ENCODE data around the gene SLC9A3. TPM values are rescaled to one million over a fixed set of nuclear protein-coding genes. Genes with fewer than 3 reads are reported as not detected.

The SLC9A3 gene
- polyA plus RNA-seq, 3 donors: 0.31 to 0.42 (median 0.36) TPM

DNA sequence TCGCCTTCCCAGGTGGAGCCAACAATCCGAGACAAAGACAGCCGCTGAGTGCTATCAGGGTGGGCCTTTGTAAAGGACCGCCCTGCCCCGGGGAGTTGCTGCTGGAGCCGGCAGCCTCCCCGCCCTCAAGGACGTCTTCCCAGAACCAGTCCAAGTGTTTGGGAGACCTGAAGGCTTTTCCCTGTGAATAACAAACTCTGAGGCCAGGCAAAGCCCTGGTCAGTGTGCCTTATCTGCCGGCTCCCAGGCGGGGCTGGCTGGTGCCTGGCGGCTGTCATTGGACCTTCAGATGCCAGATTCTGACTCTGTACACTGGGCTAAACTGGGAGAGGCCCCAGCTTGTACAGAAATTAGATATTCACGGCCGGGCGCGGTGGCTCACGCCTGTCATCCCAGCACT lies 2.1 kb downstream of the SLC9A3 start:
- H3K4me1 ChIP-seq (ENCODE audit: control insufficient read depth in 1 of 2, insufficient read depth in 2 of 2, low read length in 2 of 2): no peaks in the 10 kb centered on the region
- no peak overlapping the region for H3K4me3 ChIP-seq (replicated peaks in 1 of 3; ENCODE audit: low read depth in 2 of 3, low read length in 3 of 3)
- no peak for TF ChIP-seq CTCF (IDR thresholded peaks at IDR 0.05)
- H4K20me1 ChIP-seq (ENCODE audit: insufficient read depth, low read length): no peaks in the 10 kb centered on the region
- H3K27ac ChIP-seq (ENCODE audit: low read depth in 1 of 2, low read length in 2 of 2): no peak overlapping the region
- no peak for DNase-seq
- WGBS (ENCODE audit: insufficient coverage): 89% methylated on average over 16 of the region's 16 CpGs
- H3K36me3 Mint-ChIP-seq: peaks cover 0 to 4% of the 10 kb centered on the region in 2 donors
- H3K4me2 ChIP-seq (replicated peaks; ENCODE audit: extremely low read depth, low read length, poor library complexity, severe bottlenecking): no peak overlapping the region
- H3K27me3 Mint-ChIP-seq (ENCODE audit: low read depth in 3 of 3): peaks cover 69 to 91% (median 69%) of the 10 kb centered on the region in 3 donors
- no peaks in the 10 kb centered on the region for H3K36me3 ChIP-seq (replicated peaks in 1 of 2; ENCODE audit: control insufficient read depth in 1 of 2, insufficient read depth in 2 of 2, low read length in 2 of 2)
- intact Hi-C loops (cut with micrococcal nuclease): no loop called here
- peaks cover 0 to 24% of the 10 kb centered on the region in 2 donors for H3K9me3 ChIP-seq (replicated peaks in 1 of 2; ENCODE audit: control insufficient read depth in 1 of 2, insufficient read depth in 1 of 2, low read length in 2 of 2)
- peaks cover 33 to 78% of the 10 kb centered on the region in 2 donors for H3K27me3 ChIP-seq (ENCODE audit: control insufficient read depth in 2 of 2, insufficient read depth in 2 of 2, low read length in 2 of 2)
- peaks cover 1% of the 10 kb centered on the region for H3K4me1 Mint-ChIP-seq
- peak overlapping the region in 1 of 2 donors; percentile 74 for H3K4me3 Mint-ChIP-seq
- no peaks in the 10 kb centered on the region for H3K79me2 ChIP-seq (ENCODE audit: insufficient read depth, low read length)
- H3K9ac ChIP-seq (ENCODE audit: insufficient read depth, low read length, poor library complexity, severe bottlenecking): no peak overlapping the region
- peaks cover 6 to 15% (median 11%) of the 10 kb centered on the region in 7 donors for H3K9me3 Mint-ChIP-seq
- no peak overlapping the region for H2AFZ ChIP-seq (ENCODE audit: insufficient read depth, low read depth, low read length, poor library complexity, severe bottlenecking)
- no peak overlapping the region for H3K27ac Mint-ChIP-seq

- no peak overlapping the region for H3K27ac ChIP-seq (ENCODE audit: low read depth in 1 of 2, low read length in 2 of 2)
- H3K27me3 ChIP-seq (ENCODE audit: control insufficient read depth in 2 of 2, insufficient read depth in 2 of 2, low read length in 2 of 2): peaks cover 29 to 76% of the 10 kb centered on the region in 2 donors
- intact Hi-C loops (cut with micrococcal nuclease): no loop called here
- peaks cover 0 to 3% of the 10 kb centered on the region in 2 donors for H3K36me3 Mint-ChIP-seq
- no peak for TF ChIP-seq CTCF (IDR thresholded peaks at IDR 0.05)
- H3K79me2 ChIP-seq (ENCODE audit: insufficient read depth, low read length): no peaks in the 10 kb centered on the region
- no peak overlapping the region for H2AFZ ChIP-seq (ENCODE audit: insufficient read depth, low read depth, low read length, poor library complexity, severe bottlenecking)
- H3K27ac Mint-ChIP-seq: no peak overlapping the region
- DNase-seq: no peak
- peaks cover 7 to 14% (median 12%) of the 10 kb centered on the region in 7 donors for H3K9me3 Mint-ChIP-seq
- H3K9ac ChIP-seq (ENCODE audit: insufficient read depth, low read length, poor library complexity, severe bottlenecking): no peak overlapping the region
- H3K27me3 Mint-ChIP-seq (ENCODE audit: low read depth in 3 of 3): peaks cover 66 to 90% (median 68%) of the 10 kb centered on the region in 3 donors
- H3K4me2 ChIP-seq (replicated peaks; ENCODE audit: extremely low read depth, low read length, poor library complexity, severe bottlenecking): no peak overlapping the region
- H3K4me1 ChIP-seq (ENCODE audit: control insufficient read depth in 1 of 2, insufficient read depth in 2 of 2, low read length in 2 of 2): no peaks in the 10 kb centered on the region
- H3K4me3 ChIP-seq (replicated peaks in 1 of 3; ENCODE audit: low read depth in 2 of 3, low read length in 3 of 3): no peak overlapping the region
- H3K36me3 ChIP-seq (replicated peaks in 1 of 2; ENCODE audit: control insufficient read depth in 1 of 2, insufficient read depth in 2 of 2, low read length in 2 of 2): no peaks in the 10 kb centered on the region
- peak overlapping the region in 1 of 2 donors; percentile 55 for H3K4me3 Mint-ChIP-seq
- no peaks in the 10 kb centered on the region for H3K4me1 Mint-ChIP-seq
- no peaks in the 10 kb centered on the region for H4K20me1 ChIP-seq (ENCODE audit: insufficient read depth, low read length)
- peaks cover 0 to 20% of the 10 kb centered on the region in 2 donors for H3K9me3 ChIP-seq (replicated peaks in 1 of 2; ENCODE audit: control insufficient read depth in 1 of 2, insufficient read depth in 1 of 2, low read length in 2 of 2)
- 88% methylated on average over 9 of the region's 9 CpGs for WGBS (ENCODE audit: insufficient coverage)
Measured at GRCh38 chr5:521680-522079, 2.6 kb downstream of the SLC9A3 start.
